Urinary bladder (tissue), 4 donors: Measurements from ENCODE around the gene ACOT4. TPM values are rescaled to one million over a fixed set of nuclear protein-coding genes. Genes with fewer than 3 reads are reported as not detected.
A peak's percentile ranks its signal among the peaks of the same experiment; 100 is the strongest.
"Not testable (repeated sequence)": the region's sequence is repeated elsewhere in the genome, so short reads cannot be mapped to it uniquely, and the experiment has no call there.

Source experiments
- DNase-seq: peaks from one replicate; pipeline ENCODE4 v3.0.0-alpha.2; 2015; ENCODE audit errors: extremely low spot score
- H3K27ac ChIP-seq: one replicate; pipeline ENCODE4 v1.5.1; 2013; ENCODE audit warnings: low read depth, mild to moderate bottlenecking, moderate library complexity
- H3K36me3 ChIP-seq: one replicate; pipeline ENCODE4 v1.6.1; 2013; ENCODE audit warnings: mild to moderate bottlenecking, moderate library complexity; ENCODE audit not compliant: insufficient read depth
- H3K4me1 ChIP-seq: one replicate; pipeline ENCODE4 v1.6.1; 2013; ENCODE audit warnings: mild to moderate bottlenecking, moderate library complexity; ENCODE audit not compliant: insufficient read depth
- H3K4me3 ChIP-seq: one replicate; pipeline ENCODE4 v1.5.1; 2013; ENCODE audit warnings: low read depth, low read length
- WGBS: extraction: QIAGEN DNeasy Blood & Tissue Kit; methylation state at CpG from one replicate; pipeline ENCODE4 v1.1.7; 2013; 5-methylcytosine and 5-hydroxymethylcytosine counted together
- polyA plus RNA-seq: library from polyadenylated mRNA; stranded (reverse); fragments of 200-250 nt; gene quantifications from one replicate; pipeline ENCODE4 v1.2.3, GENCODE V29; 2013
- total RNA-seq: library from RNA; depleted of rRNA; stranded (reverse); fragments of >200 nt; gene quantifications from one replicate; pipeline ENCODE4 v1.2.3, GENCODE V29; 2014
- donor health status: healthy with polysubstance abuse.
- donor health status: healthy.

Gene ACOT4
- total and polyA plus RNA-seq, 2 donors, result 1.0 to 1.6 TPM

DNA sequence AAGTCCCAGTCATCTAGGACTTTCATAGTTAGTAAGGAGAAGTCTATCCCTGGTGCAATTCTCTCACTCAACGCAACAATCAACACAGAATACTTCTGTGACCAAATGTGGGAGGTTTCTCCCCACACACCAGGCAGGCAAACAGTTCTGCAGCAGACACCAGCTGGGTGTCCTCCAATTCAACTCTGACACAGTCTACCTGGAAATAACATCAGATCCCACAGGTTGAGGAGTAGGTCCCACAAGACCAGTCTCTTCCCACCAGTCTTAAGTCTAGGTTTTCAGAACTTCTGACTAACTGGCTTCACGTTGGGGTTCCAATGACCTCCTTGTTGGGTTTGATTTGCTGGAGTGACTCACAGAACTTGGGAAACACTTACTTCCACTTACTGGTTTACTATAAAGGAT is 35.5 kb downstream of the ACOT4 start:
- 93% methylated on average over 2 of the region's 2 CpGs for WGBS

DNA sequence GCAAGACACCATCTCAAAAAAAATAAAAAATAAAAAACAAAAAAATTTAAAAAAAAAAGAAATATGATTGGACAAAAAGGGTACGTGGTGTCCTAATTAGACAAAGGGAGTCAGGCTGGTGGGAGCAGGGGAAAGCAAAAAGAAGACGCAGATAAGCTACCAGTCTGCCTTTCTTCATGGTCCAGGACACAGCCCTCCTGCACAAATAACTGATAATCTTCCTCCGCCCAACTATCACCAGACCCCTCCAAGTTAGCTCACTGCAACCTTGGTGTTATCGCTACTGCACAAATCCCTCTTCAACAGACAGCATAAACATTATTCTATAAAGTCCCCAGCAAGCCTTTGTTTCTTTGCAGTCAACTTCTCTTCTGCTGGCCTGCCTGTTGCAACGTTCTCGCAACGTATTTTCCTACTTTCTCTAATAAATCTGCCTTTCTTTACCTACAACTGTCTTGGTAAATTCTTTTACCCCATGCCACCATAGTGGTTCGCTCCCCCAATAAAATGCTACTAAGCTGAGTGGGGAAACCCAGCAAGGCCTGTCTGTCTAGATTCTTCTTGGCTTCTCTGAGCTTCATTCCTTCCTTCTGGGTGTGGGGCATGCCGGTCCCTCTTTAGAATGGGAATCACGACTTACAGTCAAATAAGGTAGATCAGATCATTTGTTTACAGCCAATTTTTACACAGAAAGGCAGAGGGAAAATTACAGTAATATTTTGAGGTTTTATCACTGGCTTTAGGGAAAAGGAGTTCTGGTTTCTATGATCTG is 38.5 kb downstream of the ACOT4 start:
- WGBS, result 48% methylated on average over 10 of the region's 10 CpGs
- H3K4me3 ChIP-seq, result no peak overlapping the region
- H3K4me1 ChIP-seq, result no peaks in the 10 kb centered on the region
- H3K27ac ChIP-seq, result no peak overlapping the region
- no peaks in the 10 kb centered on the region for H3K36me3 ChIP-seq
- no peak for DNase-seq

More for the DNA sequence above, 35.5 kb downstream of the ACOT4 start:
- H3K4me1 ChIP-seq, result no peaks in the 10 kb centered on the region
- no peak overlapping the region for H3K27ac ChIP-seq
- no peaks in the 10 kb centered on the region for H3K36me3 ChIP-seq
- no peak for DNase-seq
- H3K4me3 ChIP-seq, result no peak overlapping the region

DNA sequence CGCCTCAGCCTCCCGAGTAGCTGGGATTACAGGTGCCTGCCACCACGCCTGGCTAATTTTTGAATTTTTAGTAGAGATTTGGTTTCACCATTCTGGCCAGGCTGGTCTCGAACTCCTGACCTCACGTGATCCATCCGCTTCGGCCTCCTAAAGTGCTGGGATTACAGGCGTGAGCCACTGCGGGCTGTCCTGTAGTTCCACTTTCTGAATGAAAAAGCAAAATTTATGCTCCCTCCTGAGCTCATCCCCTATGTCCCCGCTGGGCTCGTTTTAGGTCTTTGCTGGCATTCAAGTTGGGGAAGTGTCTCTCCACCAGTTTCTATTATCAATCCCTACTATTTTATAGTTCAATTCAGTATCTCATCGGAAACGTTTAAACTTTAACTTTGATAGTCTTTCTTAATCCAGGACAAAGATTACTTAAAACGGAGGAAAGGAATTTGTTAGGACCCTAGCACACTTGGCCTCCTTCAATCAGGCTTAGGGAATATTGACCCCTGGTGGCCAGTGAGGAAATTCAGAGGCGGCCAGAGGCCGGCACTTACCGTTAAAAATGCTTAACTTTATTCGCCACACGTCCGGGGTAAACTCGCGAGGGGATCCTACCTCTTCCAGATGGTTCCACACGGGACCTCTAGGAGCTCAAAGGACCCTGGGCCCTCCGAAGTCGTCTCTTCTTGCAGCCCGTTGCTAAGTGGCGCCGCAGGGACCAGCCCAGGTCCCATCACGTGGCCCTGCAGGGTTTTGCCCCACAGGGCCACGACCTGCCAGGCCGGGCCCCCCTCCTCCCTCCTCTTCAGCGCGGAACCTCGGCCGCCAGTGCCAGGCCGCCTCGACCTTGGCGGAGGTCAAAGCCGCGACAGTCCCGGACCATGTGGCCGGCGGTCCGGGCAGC is 41.7 kb downstream of the ACOT4 start:
- WGBS, result 15% methylated on average over 44 of the region's 44 CpGs
- H3K27ac ChIP-seq, result no peak overlapping the region
- H3K36me3 ChIP-seq, result no peaks in the 10 kb centered on the region
- H3K4me1 ChIP-seq, result no peaks in the 10 kb centered on the region
- no peak for DNase-seq
- H3K4me3 ChIP-seq, result peak overlapping the region; percentile 41

DNA sequence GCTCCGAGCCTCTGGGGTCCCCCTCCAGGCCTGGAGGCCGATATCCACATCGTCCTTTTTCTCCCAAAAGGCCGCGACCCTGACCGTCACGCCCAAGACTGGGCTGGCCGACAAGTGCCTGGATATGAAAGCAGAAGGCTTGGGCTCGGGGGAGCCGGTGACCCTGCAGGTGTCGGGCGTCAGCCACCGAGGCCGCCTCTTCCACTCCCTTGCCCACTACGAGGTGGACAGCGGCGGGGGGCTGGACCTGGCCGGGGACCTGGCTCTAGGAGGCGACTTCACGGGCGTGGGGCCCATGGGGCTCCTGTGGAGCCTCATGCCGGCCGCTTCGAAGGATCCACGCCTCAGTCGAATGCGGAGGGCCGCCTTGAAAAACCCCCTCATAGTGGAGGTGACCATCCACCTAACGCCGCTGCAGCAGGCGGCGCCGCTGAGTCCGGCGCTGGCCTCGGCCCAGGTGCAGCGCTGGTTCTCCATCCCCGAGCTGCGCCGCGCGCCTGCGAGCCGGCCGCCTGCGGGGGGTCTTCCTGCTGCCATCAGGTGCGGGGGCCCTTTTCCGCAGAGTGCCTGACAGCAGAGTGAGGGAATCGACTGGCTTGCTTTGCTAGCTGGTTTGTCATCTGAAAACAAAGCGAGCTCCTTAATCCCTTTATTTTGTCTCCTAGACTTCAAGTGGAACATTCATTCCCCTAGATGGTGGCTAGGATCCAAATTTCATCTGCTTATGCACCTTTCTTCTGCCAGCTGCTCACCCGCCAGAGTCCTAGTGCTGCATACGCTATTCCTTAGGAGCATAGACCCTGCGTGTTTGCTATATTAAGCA is 42.5 kb downstream of the ACOT4 start:
- WGBS, result 8% methylated on average over 53 of the region's 53 CpGs
- no peaks in the 10 kb centered on the region for H3K36me3 ChIP-seq
- no peak overlapping the region for H3K27ac ChIP-seq
- H3K4me3 ChIP-seq, result peak overlapping the region; percentile 41
- no peaks in the 10 kb centered on the region for H3K4me1 ChIP-seq
- no peak for DNase-seq

DNA sequence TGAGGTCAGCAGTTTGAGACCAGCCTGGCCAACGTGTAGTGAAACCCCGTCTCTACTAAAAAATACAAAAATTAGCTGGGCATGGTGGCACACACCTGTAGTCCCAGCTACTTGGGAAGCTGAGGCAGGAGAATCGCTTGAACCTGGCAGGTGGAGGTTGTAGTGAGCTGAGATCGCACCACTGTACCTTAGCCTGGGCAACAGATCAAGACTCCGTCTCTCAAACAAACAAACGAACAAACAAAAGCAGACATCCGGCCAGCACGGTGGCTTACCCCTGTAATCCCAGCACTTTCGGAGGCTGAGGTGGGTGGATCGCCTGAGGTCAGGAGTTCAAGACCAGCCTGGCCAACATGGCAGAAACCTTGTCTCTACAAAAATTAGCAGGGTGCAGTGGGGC is 44.7 kb downstream of the ACOT4 start:
- not testable (repeated sequence) for H3K4me3 ChIP-seq, H3K27ac ChIP-seq, DNase-seq, H3K36me3 ChIP-seq, H3K4me1 ChIP-seq
- 72% methylated on average over 10 of the region's 10 CpGs for WGBS

DNA sequence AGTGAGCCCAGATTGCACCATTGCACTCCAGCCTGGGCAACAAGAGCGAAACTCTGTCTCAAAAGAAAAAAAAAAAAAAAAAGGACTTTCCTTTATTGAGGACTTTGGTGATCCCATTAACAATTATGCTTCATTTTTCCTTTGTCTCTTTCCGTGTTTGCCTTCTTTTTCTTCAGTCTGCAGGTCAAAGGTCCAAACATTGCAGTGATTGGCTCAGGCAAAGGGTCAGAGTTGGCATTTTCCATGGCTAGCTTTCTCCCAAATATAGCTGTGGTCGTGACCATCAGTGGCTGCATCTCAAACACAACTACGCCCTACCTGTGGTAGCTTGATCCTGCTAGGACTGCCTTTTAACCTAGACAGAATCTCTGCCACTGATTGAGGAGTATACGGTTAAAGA is 46.2 kb downstream of the ACOT4 start:
- Histone ChIP-seq H3K4me1 (no peaks in the 10 kb centered on the region), H3K27ac (no peak overlapping the region), H3K4me3 (no peak overlapping the region), H3K36me3 (no peaks in the 10 kb centered on the region)
- no peak for DNase-seq
- WGBS, result 79% methylated on average over 5 of the region's 5 CpGs

DNA sequence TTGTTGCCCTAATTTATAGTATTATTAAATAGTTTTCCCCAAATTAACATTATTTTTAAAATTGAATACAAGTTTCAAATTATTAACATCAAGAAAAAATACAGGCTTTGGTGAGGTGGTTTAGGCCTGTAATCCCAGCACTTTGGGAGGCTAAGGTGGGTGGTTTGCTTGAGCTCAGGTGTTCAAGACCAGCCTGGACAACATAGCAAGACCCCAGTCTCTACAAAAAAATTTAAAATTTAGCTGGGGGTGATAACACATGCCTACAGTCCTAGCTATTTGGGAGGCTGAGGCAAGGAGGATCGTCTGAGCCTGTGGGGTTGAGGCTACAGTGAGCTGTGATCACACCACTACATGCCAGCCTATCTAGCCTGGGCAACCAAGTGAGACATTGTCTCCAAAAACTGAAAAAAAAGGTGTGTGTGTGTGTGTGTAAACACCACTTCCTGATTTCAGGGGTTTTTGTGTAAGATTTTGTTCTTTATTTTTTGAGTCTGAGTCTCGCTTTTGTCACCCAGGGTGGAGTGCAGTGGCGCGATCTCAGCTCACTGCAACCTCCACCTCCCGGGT is 49.2 kb downstream of the ACOT4 start:
- Histone ChIP-seq H3K4me1 (no peaks in the 10 kb centered on the region), H3K4me3 (no peak overlapping the region), H3K36me3 (no peaks in the 10 kb centered on the region), H3K27ac (no peak overlapping the region)
- no peak for DNase-seq
- WGBS, result 91% methylated on average over 5 of the region's 5 CpGs

DNA sequence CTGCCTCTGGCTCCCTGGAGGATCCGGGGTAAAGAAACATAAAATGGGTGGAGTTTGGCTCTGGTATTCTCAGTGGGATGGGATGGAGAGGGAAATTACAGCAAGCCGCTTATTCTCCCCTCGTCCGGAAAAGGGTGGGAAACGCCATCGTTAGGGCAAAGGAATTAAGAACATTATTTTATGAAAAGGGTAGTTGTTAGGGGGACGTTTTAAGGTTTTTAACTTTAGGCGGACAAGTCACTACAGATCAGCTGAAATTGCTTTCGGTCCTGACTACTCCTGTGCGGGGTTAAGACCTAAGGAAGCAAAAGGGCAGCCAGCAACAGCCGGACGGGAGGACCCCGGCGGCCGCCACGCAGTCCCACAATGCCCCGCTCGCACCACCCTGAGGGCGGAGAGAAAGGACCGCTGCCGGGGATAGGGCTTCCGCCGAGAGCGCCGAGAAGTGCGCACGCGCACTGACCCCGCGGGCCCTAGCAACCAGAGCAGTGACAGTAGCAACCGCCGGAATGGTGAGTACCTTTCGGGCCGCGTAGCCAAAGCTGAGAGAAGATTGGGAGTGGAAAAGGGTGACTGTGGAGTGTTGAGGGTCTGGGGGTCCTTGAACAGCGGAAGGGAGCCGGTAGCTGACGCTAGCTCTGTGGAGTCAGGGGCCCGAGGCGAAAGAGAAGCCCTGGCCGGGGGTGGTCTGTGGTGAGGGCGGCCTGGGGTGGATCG is 53.0 kb downstream of the ACOT4 start, which contains the start of gene DNAL1:
DNAL1 (plus strand) TSS at position 456 of the 717 bp plus-strand sequence; CDS start at position 510, 54 bp downstream.
- peak; percentile 71 for DNase-seq
- peak within 1 kb of the TSS; percentile 62 for H3K4me3 ChIP-seq
- under 1% methylated on average over 43 of the region's 43 CpGs for WGBS
- H3K4me1 ChIP-seq, result no peaks in the 10 kb centered on the region
- H3K36me3 ChIP-seq, result no peaks in the 10 kb centered on the region
- peak within 1 kb of the TSS; percentile 40 for H3K27ac ChIP-seq

DNA sequence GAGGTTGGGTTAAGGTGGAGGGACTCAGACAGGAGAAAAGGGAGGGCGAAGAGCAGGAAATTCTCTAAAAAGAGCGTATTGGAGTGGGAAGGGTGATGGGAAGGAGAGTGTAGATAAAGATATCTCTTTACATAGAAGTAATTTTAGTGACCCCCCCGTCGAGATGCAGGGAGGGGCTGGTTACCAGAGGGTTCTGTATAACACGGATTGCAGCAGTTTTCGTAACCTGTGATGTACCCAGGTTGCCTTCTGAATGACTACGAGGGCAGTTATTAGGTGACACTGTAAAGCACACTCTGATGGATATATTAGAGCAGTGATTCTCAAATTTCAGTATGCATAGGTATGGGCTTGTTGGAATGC is 53.6 kb downstream of the ACOT4 start:
- WGBS, result 6% methylated on average over 7 of the region's 7 CpGs
- peak overlapping the region; percentile 62 for H3K4me3 ChIP-seq
- H3K36me3 ChIP-seq, result no peaks in the 10 kb centered on the region
- no peak overlapping the region for H3K27ac ChIP-seq
- no peaks in the 10 kb centered on the region for H3K4me1 ChIP-seq
- DNase-seq, result no peak

Other genes with a start within 250 kb of the ACOT4 start
- 57.9 TPM for gene NUMB, start 133.3 kb upstream of the ACOT4 start, total RNA-seq
- gene NUMB, start 133.3 kb upstream of the ACOT4 start, polyA plus RNA-seq, result 52.3 TPM
- 9.9 TPM for gene RIOX1, start 100.9 kb upstream of the ACOT4 start, total RNA-seq
- 9.7 TPM for gene RIOX1, start 100.9 kb upstream of the ACOT4 start, polyA plus RNA-seq
- 1.7 TPM for gene ACOT1, start 54.7 kb upstream of the ACOT4 start, total RNA-seq
- 12.0 TPM for gene ACOT1, start 54.7 kb upstream of the ACOT4 start, polyA plus RNA-seq
- gene HEATR4, start 32.9 kb upstream of the ACOT4 start, total RNA-seq, result 0.37 TPM
- 0.37 TPM for gene HEATR4, start 32.9 kb upstream of the ACOT4 start, polyA plus RNA-seq
- gene ACOT2, start 22.7 kb upstream of the ACOT4 start, total RNA-seq, result 39.4 TPM
- gene ACOT2, start 22.7 kb upstream of the ACOT4 start, polyA plus RNA-seq, result 84.3 TPM
- not detected for gene ACOT6, start 20.6 kb downstream of the ACOT4 start, total RNA-seq
- gene ACOT6, start 20.6 kb downstream of the ACOT4 start, polyA plus RNA-seq, result not detected
- gene DNAL1, start 53.1 kb downstream of the ACOT4 start, total RNA-seq, result 13.3 TPM
- 6.3 TPM for gene DNAL1, start 53.1 kb downstream of the ACOT4 start, polyA plus RNA-seq
- 38.3 TPM for gene PNMA1, start 122.5 kb downstream of the ACOT4 start, total RNA-seq
- 85.8 TPM for gene PNMA1, start 122.5 kb downstream of the ACOT4 start, polyA plus RNA-seq